Measurements from ENCODE around the gene C20orf141.

DNA sequence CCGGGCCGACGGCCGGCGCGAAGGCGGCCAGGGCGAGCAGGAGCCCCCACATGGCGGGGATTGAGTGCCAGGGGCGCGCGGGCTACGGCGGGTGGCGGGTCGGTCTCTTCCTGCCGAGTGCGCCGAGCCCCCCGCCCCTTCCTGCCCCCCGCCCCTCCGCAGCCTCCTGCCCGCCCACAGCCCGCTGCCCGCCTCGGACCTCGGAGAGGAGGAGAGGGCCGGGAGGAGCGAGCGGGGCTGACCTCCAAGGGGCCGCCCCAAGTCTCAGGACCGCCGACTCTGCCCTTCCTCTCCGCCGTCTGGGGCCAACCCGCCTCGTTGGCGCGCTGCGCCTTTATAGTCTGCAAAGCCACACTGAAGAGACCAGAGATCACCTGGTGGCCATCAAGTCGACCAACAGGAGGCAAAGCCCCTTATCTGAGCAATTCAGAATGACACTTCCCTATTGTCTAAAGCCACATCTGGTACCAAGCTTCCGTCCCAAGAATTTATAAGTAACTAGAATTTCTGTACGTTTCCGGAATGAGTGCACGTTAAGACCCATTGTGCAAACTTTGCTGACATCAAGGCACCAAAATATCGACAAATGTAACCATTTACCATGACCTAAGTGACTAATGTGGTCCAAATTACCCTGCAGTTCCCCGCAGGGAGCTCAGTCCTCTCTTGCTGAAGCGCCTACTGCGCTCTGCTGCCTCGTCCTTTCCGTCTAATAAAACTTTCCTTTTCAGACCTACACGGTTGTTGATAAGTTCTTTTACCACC is 14.1 kb upstream of the C20orf141 start, which contains the start of gene CPXM1:
- TF ChIP-seq CTCF (IDR thresholded peaks at IDR 0.05), result no peak
- no peak for TF ChIP-seq POLR2A (IDR thresholded peaks at IDR 0.05)
- TF ChIP-seq POLR2AphosphoS5 (IDR thresholded peaks at IDR 0.05; ENCODE audit: insufficient read depth in 1 of 2, low read depth in 1 of 2), result no peak
